Measurements from ENCODE around the gene ZNF492. TPM values are rescaled to one million over a fixed set of nuclear protein-coding genes. Genes with fewer than 3 reads are reported as not detected.

ZNF492 gene
- total and polyA plus RNA-seq, 9 of the 15 experiments (the other 6 are each of a cell fraction or from before 2014, with no cell fraction given) = 0.01 to 0.22 (median 0.08) TPM; not detected in 1

DNA sequence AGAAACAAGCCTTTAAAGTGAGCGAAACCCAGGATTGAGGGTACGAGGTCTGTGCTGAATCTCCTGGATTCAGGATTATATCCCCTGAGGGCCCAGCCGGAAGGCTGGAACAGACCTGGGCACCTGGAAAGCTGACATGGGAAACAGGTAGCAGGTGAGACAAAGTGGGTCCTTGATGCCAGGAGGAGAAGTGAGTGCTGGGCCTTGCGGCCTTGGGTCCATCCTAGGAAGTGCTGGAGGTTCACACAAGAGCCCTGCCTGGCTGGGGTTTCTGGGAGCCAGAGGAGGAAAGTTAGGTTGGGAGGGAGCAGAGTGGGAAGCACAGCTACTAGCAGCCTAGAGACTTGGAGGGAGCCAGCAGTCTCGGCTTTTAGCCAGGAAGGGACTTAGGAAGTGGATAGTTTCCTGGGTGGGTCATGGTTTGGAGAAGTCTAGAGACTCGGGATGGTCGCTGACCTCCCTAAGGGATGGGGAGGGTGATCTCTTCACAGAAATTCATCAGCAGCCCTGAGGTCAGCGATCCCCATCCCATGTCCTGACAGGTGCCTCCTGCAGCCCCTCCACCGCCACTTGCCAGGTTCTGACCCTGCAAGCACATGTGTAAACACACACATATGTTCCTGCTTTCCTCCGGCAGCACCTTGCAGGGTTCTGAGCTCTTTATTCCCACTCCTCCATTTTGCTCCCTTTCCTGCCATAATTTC lies 29.4 kb upstream of the ZNF492 start:
- intact Hi-C loops (cut with micrococcal nuclease) = no loop called here
- no TSS peak for BruUV-seq (replicated peaks)
- Histone ChIP-seq H3K9ac (ENCODE audit: insufficient read depth in 1 of 2, low read depth in 2 of 2, low read length in 2 of 2) (no peak overlapping the region), H3K27me3 (ENCODE audit: control insufficient read depth in 2 of 2, insufficient read depth in 2 of 2, low read length in 2 of 2) (no peaks in the 10 kb centered on the region), H4K20me1 (replicated peaks; ENCODE audit: control insufficient read depth, insufficient read depth, low read length) (no peaks in the 10 kb centered on the region), H3K79me2 (ENCODE audit: control insufficient read depth, insufficient read depth, low read length) (no peaks in the 10 kb centered on the region), H3K27ac (ENCODE audit: extremely low read depth, low read depth, low read length) (no peak overlapping the region), H3K4me1 (replicated peaks in 1 of 2; ENCODE audit: control insufficient read depth in 2 of 2, insufficient read depth in 2 of 2, low read length in 2 of 2) (no peaks in the 10 kb centered on the region), H3K4me3 (no peak overlapping the region), H3K4me2 (ENCODE audit: insufficient read depth, low read length) (no peak overlapping the region), H3K36me3 (ENCODE audit: control insufficient read depth, insufficient read depth, low read length) (no peaks in the 10 kb centered on the region), H3K9me1 (ENCODE audit: control insufficient read depth, insufficient read depth, low read length) (no peaks in the 10 kb centered on the region), H2AFZ (ENCODE audit: low read depth, low read length) (no peak overlapping the region), H3K9me3 (replicated peaks; ENCODE audit: control insufficient read depth, insufficient read depth, low read depth, low read length) (peaks cover 1% of the 10 kb centered on the region; the same call in 1 of the 2 replicates)
- ChIA-PET POLR2A (no interaction called here), CTCF (ENCODE audit: low intra/inter-chr PET ratio) (no interaction called here)
- no peak for DNase-seq (ENCODE audit: extremely low read depth in 1 of 4, low spot score in 3 of 4)
- in situ Hi-C loops (cut with MboI) = no loop called here
- ATAC-seq = no peak
- TF ChIP-seq HNRNPL (IDR thresholded peaks at IDR 0.05; ENCODE audit: low read depth, low read length) (no peak), POLR2B (IDR thresholded peaks at IDR 0.05; ENCODE audit: low read depth, partially characterized antibody) (no peak), ZSCAN29 (IDR thresholded peaks at IDR 0.05) (no peak), EWSR1 (IDR thresholded peaks at IDR 0.05; ENCODE audit: borderline replicate concordance, low read depth, partially characterized antibody) (no peak), TAF9B (IDR thresholded peaks at IDR 0.05; ENCODE audit: partially characterized antibody) (no peak), PHTF2 (CRISPR knock-in tag; IDR thresholded peaks at IDR 0.05) (no peak), SRSF3 (IDR thresholded peaks at IDR 0.05; ENCODE audit: insufficient read depth, low read length) (no peak), KAT8 (IDR thresholded peaks at IDR 0.05; ENCODE audit: low read depth) (no peak), TRIM24 (IDR thresholded peaks at IDR 0.05) (no peak), PHF8 (IDR thresholded peaks at IDR 0.05; ENCODE audit: borderline replicate concordance, low read length) (no peak), CBFA2T3 (IDR thresholded peaks at IDR 0.05) (no peak), RAD51 (IDR thresholded peaks at IDR 0.05; ENCODE audit: borderline replicate concordance, low read depth) (no peak), ESRRB (CRISPR knock-in tag; IDR thresholded peaks at IDR 0.05; ENCODE audit: borderline replicate concordance) (no peak), GATAD2B (IDR thresholded peaks at IDR 0.05; ENCODE audit: borderline replicate concordance) (no peak), ZNF589 (CRISPR knock-in tag; IDR thresholded peaks at IDR 0.05; ENCODE audit: low read depth) (no peak)
- TF ChIP-seq, protein P1, sequence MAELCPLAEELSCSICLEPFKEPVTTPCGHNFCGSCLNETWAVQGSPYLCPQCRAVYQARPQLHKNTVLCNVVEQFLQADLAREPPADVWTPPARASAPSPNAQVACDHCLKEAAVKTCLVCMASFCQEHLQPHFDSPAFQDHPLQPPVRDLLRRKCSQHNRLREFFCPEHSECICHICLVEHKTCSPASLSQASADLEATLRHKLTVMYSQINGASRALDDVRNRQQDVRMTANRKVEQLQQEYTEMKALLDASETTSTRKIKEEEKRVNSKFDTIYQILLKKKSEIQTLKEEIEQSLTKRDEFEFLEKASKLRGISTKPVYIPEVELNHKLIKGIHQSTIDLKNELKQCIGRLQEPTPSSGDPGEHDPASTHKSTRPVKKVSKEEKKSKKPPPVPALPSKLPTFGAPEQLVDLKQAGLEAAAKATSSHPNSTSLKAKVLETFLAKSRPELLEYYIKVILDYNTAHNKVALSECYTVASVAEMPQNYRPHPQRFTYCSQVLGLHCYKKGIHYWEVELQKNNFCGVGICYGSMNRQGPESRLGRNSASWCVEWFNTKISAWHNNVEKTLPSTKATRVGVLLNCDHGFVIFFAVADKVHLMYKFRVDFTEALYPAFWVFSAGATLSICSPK (IDR thresholded peaks at IDR 0.05; ENCODE audit: borderline replicate concordance) = no peak
- WGBS (ENCODE audit: insufficient coverage, low coverage, missing lambda C conversion rate) = 3% methylated on average over 10 of the region's 10 CpGs
- no peak for FAIRE-seq

All from K562 (cell line).